ENCODE data around the gene CRISPLD2.

The CRISPLD2 gene

GRCh38 chr16:84832488-84833143 lies 12.8 kb downstream of the CRISPLD2 start:
- Histone ChIP-seq H3K9ac (ENCODE audit: low read length) (no peak overlapping the region), H3K9me3 (ENCODE audit: insufficient read depth, low read length) (no peaks in the 10 kb centered on the region), H3K79me2 (ENCODE audit: low read length) (no peaks in the 10 kb centered on the region), H3K36me3 (replicated peaks; ENCODE audit: low read depth, low read length) (no peaks in the 10 kb centered on the region), H3K4me3 (ENCODE audit: low read length) (no peak overlapping the region), H4K20me1 (ENCODE audit: insufficient read depth, low read length) (no peaks in the 10 kb centered on the region), H3K27ac (ENCODE audit: low read length) (no peak overlapping the region), H3K27me3 (ENCODE audit: low read depth, low read length) (peaks cover 13% of the 10 kb centered on the region; the same call in 1 of the 2 replicates), H2AFZ (ENCODE audit: low read depth, low read length) (no peak overlapping the region), H3K4me1 (ENCODE audit: low read length) (no peaks in the 10 kb centered on the region), H3K4me2 (ENCODE audit: low read length) (no peak overlapping the region)
- no peak for TF ChIP-seq CTCF (IDR thresholded peaks at IDR 0.05; ENCODE audit: low read depth, low read length)
- TF ChIP-seq EZH2phosphoT487 (IDR thresholded peaks at IDR 0.05; ENCODE audit: low read depth) = no peak

GRCh38 chr16:84833144-84833500 lies 13.3 kb downstream of the CRISPLD2 start:
- Histone ChIP-seq H3K79me2 (ENCODE audit: low read length) (no peaks in the 10 kb centered on the region), H3K4me3 (ENCODE audit: low read length) (no peak overlapping the region), H3K4me2 (ENCODE audit: low read length) (no peak overlapping the region), H3K27ac (ENCODE audit: low read length) (no peak overlapping the region), H3K9me3 (ENCODE audit: insufficient read depth, low read length) (no peaks in the 10 kb centered on the region), H3K36me3 (replicated peaks; ENCODE audit: low read depth, low read length) (no peaks in the 10 kb centered on the region), H4K20me1 (ENCODE audit: insufficient read depth, low read length) (no peaks in the 10 kb centered on the region), H3K4me1 (ENCODE audit: low read length) (no peaks in the 10 kb centered on the region), H3K27me3 (ENCODE audit: low read depth, low read length) (peaks cover 13% of the 10 kb centered on the region; the same call in 1 of the 2 replicates), H3K9ac (ENCODE audit: low read length) (no peak overlapping the region), H2AFZ (ENCODE audit: low read depth, low read length) (no peak overlapping the region)
- TF ChIP-seq CTCF (IDR thresholded peaks at IDR 0.05; ENCODE audit: low read depth, low read length) = no peak
- no peak for TF ChIP-seq EZH2phosphoT487 (IDR thresholded peaks at IDR 0.05; ENCODE audit: low read depth)

- Histone ChIP-seq H3K4me2 (ENCODE audit: low read length) (no peak overlapping the region), H3K4me3 (ENCODE audit: low read length) (no peak overlapping the region), H3K79me2 (ENCODE audit: low read length) (no peaks in the 10 kb centered on the region), H3K27me3 (ENCODE audit: low read depth, low read length) (peaks cover 9% of the 10 kb centered on the region; the same call in 1 of the 2 replicates), H2AFZ (ENCODE audit: low read depth, low read length) (no peak overlapping the region), H3K36me3 (replicated peaks; ENCODE audit: low read depth, low read length) (no peaks in the 10 kb centered on the region), H3K27ac (ENCODE audit: low read length) (no peak overlapping the region), H3K9me3 (ENCODE audit: insufficient read depth, low read length) (no peaks in the 10 kb centered on the region), H3K4me1 (ENCODE audit: low read length) (no peaks in the 10 kb centered on the region), H4K20me1 (ENCODE audit: insufficient read depth, low read length) (no peaks in the 10 kb centered on the region), H3K9ac (ENCODE audit: low read length) (no peak overlapping the region)
- TF ChIP-seq EZH2phosphoT487 (IDR thresholded peaks at IDR 0.05; ENCODE audit: low read depth) = no peak
- no peak for TF ChIP-seq CTCF (IDR thresholded peaks at IDR 0.05; ENCODE audit: low read depth, low read length)
These were observed 14.0 kb downstream of the CRISPLD2 start for GRCh38 chr16:84833542-84834402.

GRCh38 chr16:84834403-84834772 lies 14.6 kb downstream of the CRISPLD2 start:
- TF ChIP-seq CTCF (IDR thresholded peaks at IDR 0.05; ENCODE audit: low read depth, low read length) = no peak
- no peaks in the 10 kb centered on the region for H3K9me3 ChIP-seq (ENCODE audit: insufficient read depth, low read length)
- peaks cover 3% of the 10 kb centered on the region; the same call in 1 of the 2 replicates for H3K27me3 ChIP-seq (ENCODE audit: low read depth, low read length)
- no peak overlapping the region for H3K9ac ChIP-seq (ENCODE audit: low read length)
- no peaks in the 10 kb centered on the region for H3K79me2 ChIP-seq (ENCODE audit: low read length)
- H2AFZ ChIP-seq (ENCODE audit: low read depth, low read length) = no peak overlapping the region
- H4K20me1 ChIP-seq (ENCODE audit: insufficient read depth, low read length) = no peaks in the 10 kb centered on the region
- no peak overlapping the region for H3K4me2 ChIP-seq (ENCODE audit: low read length)
- no peak overlapping the region for H3K27ac ChIP-seq (ENCODE audit: low read length)
- no peak overlapping the region for H3K4me3 ChIP-seq (ENCODE audit: low read length)
- H3K36me3 ChIP-seq (replicated peaks; ENCODE audit: low read depth, low read length) = no peaks in the 10 kb centered on the region
- no peaks in the 10 kb centered on the region for H3K4me1 ChIP-seq (ENCODE audit: low read length)

Measured in OCI-LY3 (cell line).